ENCODE results near the gene PRR35.
A peak's percentile ranks its signal among the peaks of the same experiment; 100 is the strongest.
"Not testable (repeated sequence)": the region's sequence is repeated elsewhere in the genome, so short reads cannot be mapped to it uniquely, and the experiment has no call there.

PRR35 gene

DNA sequence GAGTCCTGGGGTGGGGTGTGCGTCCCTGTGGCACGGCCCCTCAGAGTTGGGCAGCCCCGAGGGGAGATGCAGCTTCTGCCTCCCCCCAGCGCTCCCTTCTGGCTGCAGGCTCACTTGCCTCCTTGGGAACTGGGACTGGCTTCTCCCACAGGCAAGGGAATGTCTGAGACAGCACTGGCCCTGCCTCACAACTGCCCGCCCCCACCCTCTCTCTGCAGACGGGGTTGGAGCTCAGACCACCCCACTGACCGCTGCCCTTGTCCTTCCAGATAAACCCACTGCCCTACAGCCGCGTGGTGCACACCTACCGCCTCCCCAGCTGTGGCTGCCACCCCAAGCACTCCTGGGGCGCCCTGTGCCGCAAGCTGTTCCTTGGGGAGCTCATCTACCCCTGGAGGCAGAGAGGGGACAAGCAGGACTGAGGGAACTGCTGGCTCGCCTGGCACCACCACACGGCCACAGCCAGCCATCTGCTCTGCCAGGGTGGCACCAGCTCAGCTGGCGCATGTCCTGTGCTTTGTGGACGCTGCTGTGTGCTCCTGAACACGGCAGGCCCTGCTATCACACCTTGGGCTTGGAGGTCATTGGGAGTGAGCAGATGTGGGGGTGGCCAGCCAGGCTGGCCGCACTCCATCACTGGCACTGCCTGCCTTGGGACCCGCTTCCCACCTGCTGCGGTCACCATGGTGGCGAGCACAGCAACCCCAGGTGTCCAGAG, 22.6 kb downstream of the PRR35 start:
- DNase-seq, result no peak

GRCh38 chr16:583470-583814, 23.2 kb downstream of the PRR35 start:
- no peak for DNase-seq

DNA sequence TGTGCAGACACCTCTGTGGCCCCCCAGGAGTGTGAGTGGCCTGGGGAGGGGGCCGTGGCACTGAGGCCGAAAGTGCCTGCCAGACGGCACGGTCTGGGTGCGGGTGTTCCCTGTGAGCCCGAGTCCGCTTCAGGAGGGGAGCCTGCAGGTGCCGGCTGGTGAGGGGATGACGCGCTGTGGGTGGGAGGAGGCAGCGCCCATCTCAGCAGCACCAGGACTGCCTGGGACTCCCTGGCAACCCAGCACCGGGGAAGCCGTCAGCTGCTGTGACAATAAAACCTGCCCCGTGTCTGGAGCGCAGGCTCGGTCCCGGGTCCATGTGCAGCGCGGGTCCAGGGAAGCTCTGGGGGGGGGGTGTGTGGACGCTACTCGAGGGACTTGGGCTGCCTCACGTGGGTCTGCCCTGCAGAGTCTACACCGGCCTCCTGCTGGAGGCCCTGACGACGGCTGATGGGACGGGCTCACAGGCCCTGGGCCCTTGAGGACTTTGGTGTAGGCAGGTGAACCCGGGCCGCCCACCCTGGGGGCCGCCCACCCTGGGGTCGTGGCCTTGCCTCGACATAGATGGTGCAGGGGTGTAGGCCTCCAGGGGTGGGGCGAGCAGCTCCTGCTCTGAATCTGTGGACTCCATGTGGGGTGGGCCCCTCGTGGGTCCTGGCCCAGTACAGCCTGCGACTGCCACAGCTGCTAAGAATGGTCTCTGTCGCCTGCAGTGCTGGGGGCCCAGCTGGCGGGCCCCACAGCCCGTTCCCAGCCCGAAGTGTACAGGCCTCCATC, 23.8 kb downstream of the PRR35 start:
- DNase-seq, result no peak

GRCh38 chr16:585351-585750, 25.2 kb downstream of the PRR35 start:
- no peak for DNase-seq

DNA sequence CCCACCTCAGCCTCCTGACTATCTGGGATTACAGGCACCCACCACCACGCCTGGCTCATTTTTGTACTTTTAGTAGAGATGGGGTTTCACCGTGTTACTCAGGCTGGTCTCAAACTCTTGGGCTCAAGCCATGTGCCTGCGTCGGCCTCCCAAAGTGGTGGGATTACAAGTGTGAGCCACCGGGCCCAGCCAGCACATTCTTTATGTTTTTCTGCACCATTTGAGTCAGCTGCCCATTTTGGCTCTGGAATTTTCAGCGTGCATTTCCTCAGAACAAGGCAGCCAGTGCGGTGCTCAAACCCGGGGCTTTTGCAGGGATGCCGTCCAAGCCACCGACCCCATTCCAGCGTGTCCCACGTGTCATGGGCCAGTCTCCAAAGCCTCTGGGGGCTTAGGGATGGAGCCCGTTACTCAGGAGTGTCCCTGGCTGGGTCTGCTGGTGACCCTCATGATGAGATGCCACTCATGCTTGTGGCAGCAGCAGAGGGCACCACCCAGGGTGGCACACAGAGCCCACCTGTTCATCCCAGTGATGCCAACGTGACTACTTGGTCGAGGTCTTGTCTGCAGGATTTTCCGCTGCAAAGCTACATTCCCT, 26.0 kb downstream of the PRR35 start:
- no peak for DNase-seq

GRCh38 chr16:586645-587590, 26.7 kb downstream of the PRR35 start:
- DNase-seq, result no peak

- no peak for DNase-seq
Observed at GRCh38 chr16:588639-588888, 28.4 kb downstream of the PRR35 start.

DNA sequence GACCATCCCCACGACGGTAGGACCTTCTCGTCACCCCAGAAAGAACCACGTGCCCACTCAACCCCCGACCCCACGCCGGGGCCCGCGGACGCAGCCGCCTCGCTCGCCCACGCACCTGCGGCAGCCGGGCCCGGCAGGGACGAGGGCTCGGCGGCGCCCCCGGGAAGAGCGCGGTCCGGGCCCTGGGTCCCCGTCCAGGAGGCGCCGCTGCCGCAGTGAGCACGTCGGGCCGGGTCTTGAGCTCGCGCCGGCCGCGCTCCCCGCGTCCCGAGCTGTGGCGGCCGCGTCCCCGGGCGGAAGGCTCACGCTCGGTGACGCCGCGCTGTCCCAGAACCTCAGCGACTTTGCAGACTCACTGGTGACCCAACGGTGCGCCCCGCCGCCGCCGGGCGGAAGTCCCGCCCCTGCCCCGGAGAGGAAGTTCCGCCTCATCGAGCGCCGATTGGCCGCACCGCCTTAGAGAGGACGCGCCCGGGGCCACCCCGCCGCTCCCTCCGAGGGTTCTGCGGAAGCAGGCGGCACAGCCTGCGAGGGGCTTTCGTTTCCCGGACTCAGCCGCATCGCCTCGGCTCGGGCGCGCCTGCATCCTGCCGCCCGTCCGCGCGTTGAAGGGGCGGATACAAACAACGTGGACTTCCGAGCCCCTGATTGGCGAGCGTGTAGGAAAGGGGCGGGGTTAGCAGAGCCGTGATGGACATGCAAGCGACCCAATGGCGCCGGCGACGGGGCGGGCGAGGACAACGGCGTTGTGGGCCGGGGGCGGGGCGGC, 28.9 kb downstream of the PRR35 start:
- peak; percentile 49 for DNase-seq

DNA sequence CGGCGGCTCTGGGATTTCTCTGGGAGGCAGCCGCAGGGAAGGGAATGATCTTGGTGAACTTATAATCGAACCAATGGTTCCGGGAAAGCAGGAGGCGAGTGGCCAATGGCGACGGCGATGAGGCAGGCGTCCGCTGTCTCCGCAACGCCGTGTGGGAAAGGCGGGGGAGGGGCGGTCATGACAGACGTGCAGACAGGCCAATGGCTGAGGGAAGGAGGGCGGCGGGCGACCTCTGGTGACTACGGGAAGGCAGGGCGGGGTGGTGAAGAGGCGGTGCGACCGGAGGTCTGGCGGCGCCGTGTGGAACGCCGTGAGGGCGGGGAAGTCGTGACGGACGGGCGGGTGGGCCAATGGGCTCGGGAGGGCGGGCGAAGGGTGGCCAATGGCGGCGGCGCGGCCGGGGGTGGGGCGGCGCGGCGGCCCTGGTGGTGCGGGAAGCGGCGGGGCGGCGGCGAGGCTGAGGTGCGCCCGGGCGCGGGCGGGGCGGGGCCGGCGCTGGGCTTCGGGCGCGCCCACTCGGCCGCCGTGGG, 29.5 kb downstream of the PRR35 start, which contains the start of gene RAB40C:
Gene RAB40C (plus strand): TSS at position 409 of the 530 bp plus-strand sequence. CDS start 226 bp downstream, outside the sequence.
- peak; percentile 82 for DNase-seq

DNA sequence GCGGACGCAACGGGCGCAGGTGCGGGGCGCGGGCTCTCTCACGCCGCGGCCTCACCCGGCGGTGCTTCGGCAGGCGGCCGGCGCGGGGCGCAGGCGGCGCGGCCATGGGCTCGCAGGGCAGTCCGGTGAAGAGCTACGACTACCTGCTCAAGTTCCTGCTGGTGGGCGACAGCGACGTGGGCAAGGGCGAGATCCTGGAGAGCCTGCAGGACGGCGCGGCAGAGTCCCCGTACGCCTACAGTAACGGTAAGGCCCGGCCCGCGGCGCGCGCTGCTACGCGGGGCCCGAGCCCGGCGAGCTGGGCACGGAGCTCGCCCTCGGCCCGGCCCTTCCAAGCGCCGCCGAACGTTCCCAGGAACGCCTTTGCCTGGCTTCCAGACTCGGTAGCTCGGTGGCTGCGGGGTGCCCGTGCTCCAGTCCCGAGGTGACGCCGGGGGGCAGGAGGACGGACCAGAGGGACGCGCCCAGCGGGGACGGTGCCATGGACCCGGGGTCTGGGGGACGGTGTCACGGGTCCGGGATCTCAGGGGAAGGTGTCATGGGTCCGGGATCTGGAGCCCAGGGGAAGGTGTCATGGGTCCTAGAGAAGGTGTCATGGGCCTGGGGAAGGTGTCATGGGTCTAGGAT, 30.1 kb downstream of the PRR35 start:
- no peak for DNase-seq

DNA sequence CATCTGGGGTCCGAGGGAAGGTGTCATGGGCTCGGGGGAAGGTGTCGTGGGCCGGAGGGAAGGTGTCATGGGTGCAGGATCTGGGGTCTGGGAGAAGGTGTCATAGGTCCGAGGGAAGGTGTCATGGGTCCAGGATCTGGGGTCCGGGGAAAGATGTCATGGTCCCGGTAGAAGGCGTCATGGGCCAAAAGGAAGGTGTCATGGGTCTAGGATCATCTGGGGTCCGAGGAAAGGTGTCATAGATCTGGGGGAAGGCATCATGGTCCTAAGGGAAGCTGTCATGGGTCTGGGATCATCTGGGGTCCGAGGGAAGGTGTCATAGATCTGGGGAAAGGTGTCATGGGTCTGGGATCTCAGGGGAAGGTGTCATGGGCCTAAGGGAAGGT, 30.6 kb downstream of the PRR35 start:
- DNase-seq, result no peak

- DNase-seq, result no peak
Observed at GRCh38 chr16:591231-591630, 31.0 kb downstream of the PRR35 start.

GRCh38 chr16:591892-592517, 31.8 kb downstream of the PRR35 start:
- no peak for DNase-seq

GRCh38 chr16:592518-593306, 32.5 kb downstream of the PRR35 start:
- DNase-seq, result peak; percentile 62

DNA sequence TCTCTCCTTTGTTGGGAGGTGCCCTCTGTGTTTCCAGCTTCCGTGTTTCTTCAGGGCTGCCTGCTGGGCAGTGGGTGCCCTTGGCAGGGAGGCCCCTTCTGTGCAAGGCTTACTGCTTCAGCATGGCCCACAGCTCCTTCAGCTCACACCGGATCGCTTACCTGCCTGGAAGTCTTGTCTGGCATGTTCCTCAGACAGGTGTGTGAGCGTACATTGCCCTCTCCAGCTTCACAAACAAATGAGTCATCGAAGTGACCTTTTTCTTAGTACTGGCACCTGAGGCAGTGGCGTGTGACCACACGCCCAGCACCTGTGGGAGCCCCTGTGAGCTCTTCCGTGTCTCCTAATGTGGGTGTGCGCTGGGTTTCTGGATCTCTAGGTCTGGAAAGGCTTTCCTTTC, 33.2 kb downstream of the PRR35 start:
- DNase-seq, result no peak

DNA sequence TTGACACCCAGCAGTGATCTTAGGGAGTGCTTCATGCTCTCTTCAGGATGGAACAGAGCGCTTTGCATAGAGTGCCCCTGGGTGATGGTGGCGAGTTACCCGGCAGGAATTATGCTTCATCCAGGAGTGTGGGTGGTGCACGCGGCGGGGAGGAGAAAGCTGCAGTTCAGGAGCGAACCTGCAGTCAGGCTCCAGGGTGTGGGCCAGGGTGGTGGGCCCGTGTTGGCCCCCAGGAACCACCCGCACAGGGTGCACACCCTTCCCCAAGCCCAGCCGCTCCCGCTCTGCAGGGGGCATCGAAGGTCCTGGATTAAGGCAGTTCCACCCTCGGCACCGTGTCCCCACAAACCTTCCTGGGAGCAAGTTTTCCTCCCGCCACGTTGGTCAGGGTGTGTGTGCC, 33.6 kb downstream of the PRR35 start:
- no peak for DNase-seq

DNA sequence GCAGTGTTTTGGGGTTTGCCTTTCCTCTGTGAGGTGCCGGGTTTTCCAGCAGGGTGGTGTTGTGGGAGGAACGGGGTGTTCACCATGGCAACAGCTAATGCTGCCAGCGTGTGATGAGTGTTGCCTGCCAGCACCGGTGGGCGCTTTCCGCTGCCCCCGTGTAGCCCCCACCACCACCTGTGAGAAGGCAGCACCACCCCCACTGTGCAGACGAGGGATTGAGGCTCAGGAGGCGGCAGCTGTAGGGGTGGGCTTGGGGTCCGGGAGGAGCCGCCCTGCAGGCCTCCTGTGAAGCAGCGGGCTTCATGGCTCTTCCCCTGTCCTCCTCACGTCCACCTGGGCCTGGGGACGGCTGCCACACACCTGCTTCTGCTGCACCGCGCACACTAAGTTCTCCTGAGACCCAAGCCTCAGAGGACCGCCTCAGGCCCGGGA, 34.9 kb downstream of the PRR35 start:
- DNase-seq, result no peak

DNA sequence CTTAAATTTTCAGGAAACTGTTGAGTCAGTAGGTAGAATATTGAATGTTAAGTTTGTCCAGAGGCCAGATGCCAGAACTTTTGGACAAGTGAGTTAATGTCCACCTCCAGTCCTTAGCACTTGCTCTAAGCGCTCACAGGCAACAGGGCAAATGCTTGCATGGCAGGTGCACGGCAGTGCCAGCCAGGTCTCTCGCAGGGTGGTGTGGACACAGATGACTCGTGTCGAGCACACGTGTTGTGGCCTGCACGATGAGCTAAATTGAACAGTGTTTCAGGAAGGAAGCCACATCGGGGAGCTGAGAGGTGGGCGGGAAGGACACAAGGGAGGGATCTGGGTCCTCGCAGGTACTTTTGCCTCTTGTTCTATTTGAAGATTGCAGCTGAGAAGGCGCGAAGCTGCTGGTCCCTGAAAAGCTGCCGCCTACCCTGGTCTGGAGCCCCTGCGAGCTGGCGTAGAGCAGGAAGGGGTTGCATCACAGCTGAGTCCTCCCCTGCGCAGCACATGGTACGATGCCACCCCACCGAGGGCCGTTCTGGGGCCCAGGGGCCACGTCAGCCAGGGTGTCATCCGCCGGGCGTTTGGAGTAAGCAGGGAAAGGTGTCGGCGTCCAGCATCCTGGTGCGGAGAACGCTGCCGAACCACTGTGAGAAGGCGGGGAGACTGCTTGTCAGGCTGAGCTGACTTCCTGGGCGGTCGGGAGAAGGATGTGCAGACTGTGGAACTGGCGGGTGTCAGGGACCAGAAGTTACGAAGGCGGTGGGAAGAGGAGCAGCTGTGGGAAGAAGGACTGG, 35.9 kb downstream of the PRR35 start:
- DNase-seq, result no peak

GRCh38 chr16:596736-597060, 36.5 kb downstream of the PRR35 start:
- DNase-seq, result no peak

DNA sequence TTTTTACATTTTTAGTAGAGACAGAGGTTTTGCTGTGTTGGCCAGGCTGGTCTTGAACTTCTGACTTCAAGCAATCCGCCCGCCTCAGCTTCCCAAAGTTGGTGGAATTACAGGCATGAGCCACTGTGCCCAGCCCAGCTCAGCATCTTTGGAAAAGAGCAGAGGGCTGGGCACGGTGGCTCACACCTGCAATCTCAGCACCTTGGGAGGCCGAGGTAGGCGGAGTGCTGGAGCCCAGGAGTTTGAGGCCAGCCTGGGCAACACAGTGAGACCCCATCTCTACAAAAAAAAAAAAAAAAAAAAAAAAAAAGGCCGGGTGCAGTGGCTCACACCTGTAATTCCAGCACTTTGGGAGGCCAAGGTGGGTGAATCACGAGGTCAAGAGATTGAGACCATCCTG, 37.5 kb downstream of the PRR35 start:
- DNase-seq, result not testable (repeated sequence)
